ENCODE measurements around the gene ARL15. TPM values are rescaled to one million over a fixed set of nuclear protein-coding genes. Genes with fewer than 3 reads are reported as not detected.

ARL15 gene
- total and polyA plus RNA-seq, 2 of the 8 experiments (the other 6 are each of a cell fraction or from before 2014, with no cell fraction given), result 9.9 to 21.2 TPM

DNA sequence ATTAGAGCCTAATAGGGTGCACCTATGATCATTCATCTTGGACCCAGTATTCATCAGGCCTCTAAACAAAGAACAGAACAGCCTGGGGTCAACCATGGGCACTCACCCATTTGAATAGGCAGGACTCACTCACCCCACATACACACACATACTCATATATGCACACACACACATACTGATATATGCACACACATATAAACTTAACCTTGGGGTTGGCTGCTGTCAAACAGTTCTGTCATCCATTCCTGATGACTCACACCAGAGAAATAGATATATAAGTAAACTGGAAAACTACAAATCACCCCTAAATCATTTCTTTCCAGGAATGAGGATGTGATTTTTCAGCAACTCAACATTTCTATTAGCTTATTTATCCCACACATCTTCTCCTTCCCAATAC lies 51.3 kb downstream of the ARL15 start (continued):
- TF ChIP-seq EZH2 (IDR thresholded peaks at IDR 0.05; ENCODE audit: low read depth, low read length, severe bottlenecking) (no peak), SIN3A (conservative IDR thresholded peaks at IDR 0.05 in 1 of 2, IDR thresholded peaks at IDR 0.05 in 1 of 2; ENCODE audit: low read depth in 1 of 2, low read length in 2 of 2) (no peak)

All from H1 (cell line).